Measurements from ENCODE around the gene BAZ2B.
"Not testable (repeated sequence)": the region's sequence is repeated elsewhere in the genome, so short reads cannot be mapped to it uniquely, and the experiment has no call there.

The BAZ2B gene

DNA sequence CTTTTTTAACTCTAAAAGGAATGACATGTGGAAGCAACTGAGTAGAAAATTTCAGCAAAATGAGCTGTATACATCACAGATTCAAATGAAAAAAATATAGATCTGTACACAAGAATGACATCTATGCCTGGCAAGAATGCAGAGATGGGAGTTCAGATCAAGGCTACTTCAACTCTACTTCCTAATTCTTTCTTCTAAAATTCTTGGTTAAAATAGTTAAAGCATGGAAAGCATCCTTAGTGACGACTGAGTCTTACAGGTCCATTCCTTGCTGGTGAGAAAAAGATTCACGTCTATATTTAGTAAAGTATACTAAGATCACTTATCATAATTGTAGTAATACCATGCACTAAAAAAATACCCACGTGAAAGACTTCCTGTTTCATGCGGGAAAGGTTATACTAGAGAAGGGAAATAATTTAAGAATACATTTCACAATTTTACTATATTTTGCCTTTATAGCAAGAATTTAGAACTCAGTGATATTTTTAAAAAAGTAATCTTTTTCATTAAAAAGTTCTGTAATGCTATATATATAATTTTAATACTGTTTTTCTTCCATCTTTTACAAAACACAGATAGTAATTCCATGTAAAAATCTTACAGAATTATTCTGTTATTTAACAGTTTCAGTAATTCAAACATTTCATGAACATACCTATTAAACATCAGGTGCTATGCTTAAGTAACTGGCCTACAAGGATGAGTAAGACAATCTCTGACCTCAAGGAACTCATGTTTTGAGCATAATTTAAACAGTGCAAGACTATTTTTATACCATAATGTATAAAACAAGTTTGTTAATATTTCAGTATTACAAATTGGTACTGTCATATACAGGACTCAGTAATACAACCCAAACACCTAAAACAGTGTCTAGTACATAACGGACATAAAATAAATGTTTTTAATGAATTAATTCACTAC, 159.6 kb downstream of the BAZ2B start:
- DNase-seq, result no peak

DNA sequence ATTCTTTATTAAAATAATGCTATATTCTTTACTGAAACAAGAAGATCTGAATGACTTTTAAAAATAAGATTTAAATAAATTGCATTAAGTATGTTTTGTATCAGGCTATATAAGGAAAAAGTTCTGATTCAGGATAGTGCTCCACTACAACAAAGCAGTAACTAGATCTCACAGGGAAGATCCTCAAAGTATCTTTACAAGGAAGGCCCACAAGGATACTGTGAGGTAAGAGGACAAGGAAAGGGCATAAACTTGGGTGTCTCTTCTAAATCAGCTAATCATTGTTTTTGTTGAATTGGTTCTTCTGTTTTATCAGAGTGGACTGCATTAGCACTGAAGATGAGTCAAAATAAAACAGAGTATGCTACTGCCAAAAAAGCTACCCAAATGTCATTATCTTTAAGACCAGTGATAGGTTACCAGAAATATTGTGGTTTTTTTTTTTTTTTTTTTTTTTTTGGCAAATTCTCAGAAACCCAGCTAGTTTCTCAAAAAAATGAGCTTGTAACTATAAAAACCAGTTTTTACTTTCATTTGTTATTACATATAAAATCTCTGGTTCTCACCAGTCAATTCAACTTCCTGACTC, 160.9 kb downstream of the BAZ2B start:
- no peak for DNase-seq

DNA sequence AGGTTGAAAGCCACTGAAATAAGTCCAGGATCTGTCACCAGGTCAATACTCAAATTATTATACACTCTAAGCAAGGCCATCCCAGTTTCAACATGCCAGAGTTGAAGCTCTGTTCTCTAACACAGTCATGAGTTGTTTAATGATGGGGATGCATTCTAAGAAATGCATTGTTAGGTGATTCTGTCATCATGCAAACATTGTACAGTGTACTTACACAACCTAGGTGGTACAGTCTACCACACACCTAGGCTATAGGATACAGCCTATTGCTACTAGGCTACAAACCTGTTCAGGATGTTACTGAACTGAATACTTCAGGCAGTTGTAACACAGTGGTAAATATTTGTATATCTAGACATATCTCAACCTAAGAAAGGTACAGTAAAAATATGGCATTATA, 162.2 kb downstream of the BAZ2B start:
- no peak for DNase-seq

DNA sequence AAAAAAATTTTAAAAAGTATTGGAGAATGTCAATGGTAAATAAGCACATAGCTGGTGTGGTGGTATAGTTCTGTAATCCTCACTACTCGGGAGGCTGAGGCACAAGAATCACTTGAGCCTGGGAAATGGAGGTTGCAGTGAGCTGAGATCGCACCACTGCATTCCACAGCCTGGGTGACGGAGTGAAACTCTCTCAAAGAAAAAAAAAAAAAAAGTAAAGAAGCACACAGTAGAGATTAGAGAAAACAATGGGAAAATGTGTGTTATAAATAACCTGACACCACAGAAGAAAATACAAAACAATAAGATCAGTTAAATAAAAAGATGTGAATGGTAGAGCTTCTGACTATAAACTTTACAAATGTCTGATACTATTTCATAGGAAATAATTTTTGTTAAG, 166.2 kb downstream of the BAZ2B start:
- DNase-seq, result no peak

DNA sequence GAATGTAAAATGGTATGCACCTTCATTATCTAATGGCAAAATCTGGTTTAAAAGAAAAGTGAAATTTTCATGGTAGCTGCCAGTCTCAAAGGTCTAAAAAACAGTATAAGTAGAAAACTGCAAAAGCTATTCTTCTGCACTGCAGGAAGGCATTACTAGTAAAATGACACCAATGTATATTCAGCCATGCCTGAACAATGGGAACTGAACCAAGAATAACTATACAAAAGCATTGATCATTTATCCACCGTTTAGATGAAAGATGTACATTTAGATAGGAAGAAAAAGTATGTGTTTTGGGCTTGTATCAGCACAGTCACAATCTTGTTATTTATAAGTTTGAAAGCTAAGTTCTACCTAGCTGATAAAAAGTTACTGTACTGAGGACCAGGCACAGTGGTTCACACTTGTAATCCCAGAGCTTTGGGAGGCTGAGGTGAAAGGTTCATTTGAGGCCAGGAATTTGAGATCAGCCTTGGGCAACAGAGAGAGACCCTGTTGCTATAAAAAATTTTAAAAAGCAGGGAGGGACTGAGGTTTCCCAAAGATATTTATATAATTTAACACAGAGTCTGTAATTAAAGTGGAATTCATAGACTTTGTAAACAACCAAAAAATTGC, 166.7 kb downstream of the BAZ2B start:
- DNase-seq, result no peak

DNA sequence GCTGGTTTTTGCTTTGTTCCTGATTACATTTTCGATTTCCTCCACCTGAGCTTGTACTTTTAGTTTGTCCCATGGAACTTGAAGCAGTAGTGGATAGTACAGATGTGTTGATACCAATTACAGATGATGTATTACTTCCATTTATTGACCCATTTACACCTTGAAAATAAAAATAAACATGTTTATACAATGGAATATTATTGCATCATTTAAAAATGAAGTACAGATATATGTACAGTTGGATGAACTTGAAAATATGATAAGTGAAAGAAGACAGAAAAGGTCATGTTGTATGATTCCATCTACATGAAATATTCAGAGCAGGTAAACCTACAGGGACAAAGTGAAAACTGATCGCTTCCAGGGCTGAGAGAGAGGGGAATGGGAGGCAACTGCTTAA, 169.5 kb downstream of the BAZ2B start:
- no peak for DNase-seq

DNA sequence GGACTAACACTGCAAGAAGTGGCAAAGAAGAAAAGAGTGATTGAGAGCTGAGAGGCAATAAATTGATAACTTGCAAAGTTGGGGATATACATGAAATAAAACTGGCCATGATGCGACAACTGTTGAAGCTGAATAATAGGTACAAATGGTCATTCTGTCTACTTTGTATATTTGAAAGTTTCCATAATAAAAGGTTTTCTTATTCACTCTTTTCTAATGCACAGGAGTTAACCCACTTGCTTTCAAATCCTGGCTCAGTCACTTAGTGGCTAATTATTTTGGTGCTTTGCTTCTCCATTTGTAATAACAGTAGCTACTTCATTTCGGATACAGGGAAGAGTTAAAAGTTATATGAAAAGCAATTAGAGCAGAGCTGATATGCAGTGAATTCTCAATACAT, 170.1 kb downstream of the BAZ2B start:
- no peak for DNase-seq

DNA sequence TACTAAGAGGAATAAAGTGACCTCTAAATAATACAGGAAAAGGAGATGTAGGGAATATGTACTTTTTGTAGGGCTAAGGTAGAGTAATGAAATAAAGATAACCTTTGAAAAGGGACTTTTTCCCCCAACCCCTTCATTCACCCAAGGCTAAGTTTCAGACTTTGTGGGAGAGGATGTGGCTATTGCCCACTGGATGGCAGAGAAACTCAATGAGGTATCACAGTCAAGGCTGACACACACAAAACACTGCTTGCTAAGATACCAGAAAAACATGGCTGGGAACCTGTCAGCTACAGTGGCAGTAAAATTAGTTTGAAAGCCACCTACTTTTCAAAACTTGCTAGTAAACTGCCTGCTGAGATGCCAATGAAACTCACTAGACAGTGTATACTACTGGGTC, 171.0 kb downstream of the BAZ2B start:
- no peak for DNase-seq

DNA sequence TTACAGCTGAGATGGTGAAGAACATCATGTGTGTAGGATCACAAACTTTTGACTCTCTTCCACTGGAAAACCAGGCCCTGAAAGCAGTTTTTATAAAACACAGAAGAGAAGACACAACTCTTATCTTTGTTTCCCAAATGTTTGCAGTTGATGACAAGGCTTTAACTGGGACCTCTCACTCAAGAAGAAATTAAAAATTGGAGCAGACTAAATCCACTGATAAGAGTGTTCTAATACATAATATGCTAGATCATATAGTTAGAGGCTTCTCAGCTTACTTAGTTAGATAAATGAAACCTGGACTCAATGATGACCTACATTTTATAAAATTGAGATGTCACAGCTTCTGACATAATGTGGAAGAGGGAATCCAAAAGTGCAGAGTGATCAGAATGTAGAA, 171.6 kb downstream of the BAZ2B start:
- DNase-seq, result no peak

DNA sequence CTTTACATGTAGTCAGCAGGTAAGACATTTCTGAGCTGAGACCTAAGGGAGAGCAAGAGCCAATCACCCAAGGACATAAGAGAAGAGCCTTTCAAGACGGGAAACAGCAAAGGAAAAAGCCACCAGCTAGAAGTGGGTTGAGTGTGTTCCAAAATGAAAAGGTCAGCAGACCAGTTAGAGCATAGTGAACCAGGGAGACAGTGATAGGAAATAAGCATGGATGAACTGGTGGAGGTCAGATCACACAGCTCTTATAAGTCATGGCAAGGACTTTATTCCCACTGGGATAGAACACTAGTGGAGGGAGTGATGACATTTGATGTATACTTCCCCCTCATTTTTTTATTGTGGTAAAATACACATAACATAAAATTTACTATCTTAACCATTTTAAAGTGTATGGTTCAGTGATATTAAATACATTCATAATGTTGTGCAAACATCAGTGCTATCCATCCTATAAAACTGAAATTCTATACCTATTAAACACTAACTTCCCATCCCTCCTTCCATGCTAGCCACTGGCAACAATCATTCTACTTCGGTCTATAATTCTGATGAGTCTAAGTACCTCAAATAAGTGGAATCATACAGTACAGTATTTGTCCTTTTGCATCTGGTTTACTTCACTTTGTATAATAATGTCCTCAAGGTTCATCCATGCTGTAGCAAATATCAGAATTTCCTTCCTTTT, 174.0 kb downstream of the BAZ2B start:
- no peak for DNase-seq

DNA sequence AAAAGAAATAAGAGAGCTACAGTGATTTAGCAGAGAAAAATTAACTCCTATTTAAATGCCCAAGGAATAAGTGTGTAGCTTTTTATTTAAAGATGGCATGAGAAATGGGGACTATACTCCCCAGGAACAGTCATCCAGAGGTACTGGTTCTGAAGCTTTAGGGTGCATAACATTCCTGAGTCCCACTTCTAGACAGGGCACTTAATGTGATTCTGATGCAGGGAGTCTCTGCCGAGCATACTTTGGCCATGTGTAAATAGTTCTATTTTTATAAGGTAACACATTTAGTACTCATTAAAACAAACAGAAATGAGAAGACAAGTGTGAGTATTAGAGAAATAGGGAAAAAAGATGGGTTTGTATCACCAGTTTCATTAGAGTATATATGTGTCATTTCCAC, 175.2 kb downstream of the BAZ2B start:
- DNase-seq, result no peak

DNA sequence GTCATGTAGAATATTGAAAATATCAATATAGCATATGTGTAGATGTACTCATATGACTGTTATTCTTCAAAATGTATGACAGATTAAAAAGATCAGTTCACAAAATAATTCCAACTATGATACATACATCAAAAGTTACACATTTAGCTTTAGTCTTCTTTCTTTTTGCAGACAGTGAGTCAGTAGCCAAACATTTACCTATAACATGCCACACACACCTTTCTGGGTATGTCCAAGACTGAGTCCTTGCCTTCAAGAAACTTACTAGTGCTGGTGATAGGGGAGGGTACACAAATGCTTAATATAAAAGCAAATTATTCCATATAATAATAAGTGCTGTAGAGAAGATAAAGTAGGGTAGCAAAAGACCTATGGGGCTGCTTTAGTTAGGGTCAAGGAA, 176.9 kb downstream of the BAZ2B start:
- no peak for DNase-seq

DNA sequence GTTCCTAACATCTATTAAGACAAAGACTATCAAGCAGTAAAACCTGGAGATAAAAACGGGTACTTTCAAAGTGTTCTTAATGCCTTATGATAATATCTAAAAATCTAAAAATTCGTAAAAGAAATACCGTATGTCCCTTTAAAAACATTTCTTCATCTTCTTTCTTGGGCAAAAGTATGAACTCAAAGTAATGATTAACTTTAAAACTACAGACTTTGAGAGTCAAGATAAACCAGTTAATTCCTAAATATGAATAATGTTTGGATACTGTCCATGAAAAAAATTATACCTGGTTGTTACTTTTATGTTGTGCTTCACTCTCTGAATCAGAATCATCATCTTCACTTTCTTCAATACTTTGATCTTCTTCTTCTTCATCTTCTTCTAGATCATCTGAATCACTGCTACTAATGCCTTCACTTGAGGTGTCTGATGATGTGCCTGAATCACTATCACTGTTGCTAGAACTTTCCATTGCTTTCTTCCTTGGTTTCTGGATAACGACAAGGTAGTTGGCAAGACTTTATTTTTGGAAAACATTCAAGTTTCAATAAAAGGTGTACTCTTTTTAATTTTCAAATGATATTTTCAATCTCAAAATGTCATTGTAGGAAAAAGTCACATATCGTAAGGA, 177.5 kb downstream of the BAZ2B start:
- DNase-seq, result no peak

DNA sequence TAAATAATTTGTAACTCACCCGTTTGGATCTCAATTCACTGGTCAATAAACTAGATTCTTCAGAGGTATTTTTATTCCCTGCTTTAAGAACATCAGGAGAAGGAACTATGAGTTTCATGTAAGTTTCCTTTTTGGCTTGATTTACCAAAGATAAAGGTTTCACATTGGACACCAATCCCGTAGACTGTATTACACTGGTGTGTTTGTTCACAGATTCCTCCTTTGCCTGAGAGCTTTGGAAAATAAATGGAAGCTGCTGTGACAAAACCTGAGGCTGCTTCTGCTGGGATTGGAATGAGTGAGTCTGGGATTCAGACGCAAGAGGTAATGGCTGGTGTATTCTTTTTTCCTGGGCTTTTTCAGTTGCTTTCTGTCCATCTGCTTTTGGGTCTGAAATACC, 178.1 kb downstream of the BAZ2B start:
- DNase-seq, result no peak

DNA sequence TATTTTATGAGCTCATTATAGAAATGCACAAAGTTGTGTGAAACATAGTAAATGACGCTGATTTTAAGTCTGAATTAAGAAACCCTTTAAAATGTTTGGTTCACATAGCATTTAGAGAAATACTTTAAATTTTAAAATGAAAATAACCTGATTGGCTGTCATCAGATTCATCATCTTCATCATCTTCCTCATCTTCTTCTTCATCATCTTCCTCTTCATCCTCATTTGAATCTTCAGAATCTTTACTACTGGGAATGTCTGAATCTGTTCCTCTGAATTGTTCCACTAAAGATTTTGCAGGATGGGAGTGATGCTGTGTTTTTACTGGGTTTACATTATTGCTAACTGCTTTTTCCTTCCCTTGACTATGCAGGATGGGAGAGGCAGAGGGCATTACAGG, 183.7 kb downstream of the BAZ2B start:
- DNase-seq, result no peak

DNA sequence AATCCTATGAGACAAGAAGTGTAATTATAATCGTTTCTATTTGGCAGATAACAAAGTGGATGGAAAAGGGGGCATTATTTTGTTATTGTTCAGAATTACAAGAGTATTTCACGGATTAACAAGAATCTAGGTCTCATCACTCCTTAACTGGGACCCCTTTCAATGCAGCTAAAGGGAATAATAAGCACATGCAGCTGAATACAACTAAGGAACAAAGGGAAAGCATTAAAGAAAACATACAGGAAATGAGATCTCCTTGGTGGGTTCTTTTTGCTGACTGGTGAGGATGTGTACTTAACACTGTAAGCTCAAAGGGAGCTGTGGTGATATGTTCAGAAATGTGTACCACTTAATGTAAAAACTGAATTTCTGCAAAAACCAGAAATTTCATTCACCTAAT, 189.3 kb downstream of the BAZ2B start:
- no peak for DNase-seq

DNA sequence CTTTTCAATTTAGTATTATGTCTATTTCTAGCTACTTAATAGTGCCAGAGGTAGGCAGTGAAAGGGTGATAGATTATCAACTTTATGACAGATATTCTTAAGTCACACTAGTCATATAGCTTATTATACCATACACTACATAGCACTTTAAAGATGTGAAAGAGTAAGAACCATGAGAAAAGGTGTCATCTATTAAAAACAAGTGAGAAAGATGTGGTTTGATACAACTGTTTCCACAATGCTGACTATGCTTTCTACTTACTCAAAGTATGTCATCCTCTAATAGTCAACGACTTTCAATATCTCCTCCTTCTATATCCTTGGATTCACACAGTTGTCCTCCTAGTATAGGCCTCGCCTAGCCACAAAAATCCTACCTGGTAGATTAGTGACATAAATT, 196.9 kb downstream of the BAZ2B start:
- no peak for DNase-seq

DNA sequence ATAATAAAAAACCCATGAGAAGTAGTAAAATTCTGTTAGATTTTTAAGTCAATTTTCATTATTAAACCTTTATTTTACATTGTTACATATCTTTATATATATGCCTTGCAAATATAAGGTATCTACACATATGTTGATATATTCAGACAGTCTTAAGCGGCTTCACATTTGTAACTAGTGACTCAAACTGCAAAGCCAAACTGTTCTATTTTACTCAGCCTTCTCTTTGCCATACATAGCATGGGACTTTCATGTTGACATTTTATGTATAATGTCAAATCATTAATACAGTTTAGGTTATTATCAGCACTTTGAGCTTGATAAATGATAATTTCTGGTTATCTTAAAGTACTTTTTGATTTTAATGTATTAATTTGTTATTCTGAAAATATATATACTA, 204.9 kb downstream of the BAZ2B start:
- DNase-seq, result no peak

DNA sequence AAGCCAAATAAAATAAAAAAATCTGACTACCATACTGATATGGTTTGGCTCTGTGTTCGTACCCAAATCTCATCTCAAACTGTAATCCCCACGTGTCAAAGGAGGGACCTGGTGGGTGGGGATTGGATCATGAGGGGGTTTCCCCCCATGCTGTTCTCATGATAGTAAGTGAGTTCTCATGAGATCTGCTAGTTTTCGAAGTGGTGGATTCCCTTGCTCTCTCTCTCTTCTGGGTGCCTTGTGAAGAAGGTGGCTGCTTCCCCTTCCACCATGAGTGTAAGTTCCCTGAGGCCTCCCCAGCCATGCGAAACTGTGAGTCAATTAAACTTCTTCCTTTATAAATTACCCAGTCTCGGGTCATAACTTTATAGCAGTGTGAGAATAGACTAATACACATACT, 206.1 kb downstream of the BAZ2B start:
- DNase-seq, result no peak

DNA sequence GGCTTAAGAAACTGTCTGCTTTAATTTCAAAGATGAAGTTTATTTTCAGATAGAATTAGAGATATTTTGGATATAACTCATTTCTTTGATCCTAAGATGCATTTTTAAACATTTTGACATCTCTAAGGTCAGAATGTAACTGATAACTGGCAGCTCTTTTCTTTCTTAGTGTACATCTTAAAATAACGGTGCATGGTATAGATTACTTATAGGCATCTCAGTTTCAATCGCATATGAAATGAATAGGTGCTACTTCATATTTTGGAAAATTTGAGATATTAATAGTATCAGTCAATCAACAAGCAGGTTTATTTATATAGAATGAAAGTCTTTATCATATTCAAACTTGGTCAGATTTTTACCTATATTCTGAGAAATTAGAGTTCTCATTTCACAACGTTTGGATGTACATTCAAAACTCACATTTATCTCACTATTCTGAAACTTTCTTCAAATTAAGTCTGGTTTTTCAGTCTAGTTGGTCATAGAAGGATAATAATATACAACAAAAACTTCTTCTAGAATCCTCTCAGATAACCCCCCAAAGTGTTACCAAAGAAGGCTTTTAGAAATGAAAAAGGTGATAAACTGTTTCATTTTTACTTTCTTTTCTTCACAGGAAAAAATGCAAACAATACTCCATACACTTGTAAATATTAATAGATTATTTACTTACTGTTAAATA, 207.1 kb downstream of the BAZ2B start:
- no peak for DNase-seq

DNA sequence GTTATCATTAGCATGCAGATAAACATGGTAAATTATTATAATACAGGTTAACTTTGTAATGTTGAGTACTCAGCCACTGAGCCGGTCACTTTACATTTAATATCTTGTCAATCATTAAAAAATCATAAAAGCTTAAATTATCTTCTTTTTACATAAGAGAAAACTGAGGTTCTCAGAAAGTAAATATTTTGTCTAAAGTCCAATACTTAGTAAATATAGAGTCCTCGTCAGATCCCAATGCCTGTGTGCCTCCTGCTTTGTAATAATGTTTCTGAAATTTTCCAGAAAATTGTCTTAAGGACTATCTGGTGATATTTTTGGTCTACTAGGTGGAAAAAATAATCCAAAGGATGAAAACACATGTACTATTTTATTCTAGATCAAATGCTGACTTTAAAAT, 213.6 kb downstream of the BAZ2B start:
- DNase-seq, result no peak

DNA sequence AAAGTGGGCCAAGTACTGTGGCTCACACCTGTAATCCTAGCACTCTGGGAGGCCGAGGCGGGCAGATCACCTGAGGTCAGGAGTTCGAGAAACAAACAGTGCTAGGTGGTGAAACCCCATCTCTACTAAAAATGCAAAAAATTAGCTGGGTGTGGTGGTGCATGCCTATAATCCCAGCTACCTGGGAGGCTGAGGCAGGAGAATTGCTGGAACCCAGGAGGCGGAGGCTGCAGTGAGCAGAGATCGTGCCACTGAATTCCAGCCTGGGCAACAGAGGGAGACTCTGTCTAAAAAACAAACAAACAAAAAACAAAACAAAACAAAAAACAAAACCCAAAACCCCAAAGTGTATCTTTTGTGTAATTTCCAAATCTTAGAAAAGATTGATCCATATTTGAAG, 214.2 kb downstream of the BAZ2B start:
- DNase-seq, result not testable (repeated sequence)
